Cardiac muscle cell (in vitro differentiated cells and primary cell): Measurements from ENCODE around the gene MCTP2. TPM values are rescaled to one million over a fixed set of nuclear protein-coding genes. Genes with fewer than 3 reads are reported as not detected.

Source experiments
- DNase-seq, 2 donors: peaks; one replicate each; pipeline versions ENCODE4 v3.0.0 to v3.0.0-alpha.2; 2010 to 2017; ENCODE audit warnings: low read depth in 1 of 2, low spot score in 1 of 2
- H3K27ac ChIP-seq: fragments of 200-600 bp; sonication (generic); 2 replicates; pipeline ENCODE4 v1.5.1; 2016
- H3K27me3 ChIP-seq: fragments of 200-600 bp; sonication (generic); 2 replicates; pipeline ENCODE4 v1.6.0; 2016; ENCODE audit warnings: control low read depth
- H3K36me3 ChIP-seq: fragments of 200-600 bp; sonication (generic); 2 replicates; pipeline ENCODE4 v1.5.1; 2016; ENCODE audit warnings: control low read depth
- H3K4me1 ChIP-seq: fragments of 200-600 bp; sonication (generic); 2 replicates; pipeline ENCODE4 v1.8.1; 2017; ENCODE audit warnings: low read depth, mild to moderate bottlenecking, mixed run types
- H3K4me3 ChIP-seq: fragments of 200-600 bp; sonication (generic); 2 replicates; pipeline ENCODE4 v1.5.1; 2016; ENCODE audit warnings: mild to moderate bottlenecking
- H3K9me3 ChIP-seq: fragments of 200-600 bp; sonication (generic); 2 replicates; pipeline ENCODE4 v1.5.1; 2017; ENCODE audit warnings: low read depth, mild to moderate bottlenecking, control low read depth
- polyA plus RNA-seq: library from polyadenylated mRNA; unstranded; fragments of >200 nt; fragmentation: Nextera tagmentation; extraction: Ambion mirVana; gene quantifications from 2 replicates; pipeline ENCODE4 v1.2.1, GENCODE V29; 2016
- total RNA-seq: library from RNA; depleted of rRNA; stranded (reverse); fragments of >200 nt; gene quantifications from 2 replicates; pipeline ENCODE4 v1.2.3, GENCODE V29; 2016
- TF ChIP-seq, protein P1 (sequence below): IDR thresholded peaks from 2 replicates; pipeline ENCODE4 v1.5.1; 2012; ENCODE audit warnings: low read depth, mild to moderate bottlenecking, low read length

MCTP2 gene
- total and polyA plus RNA-seq, 2 experiments from 2014 or later: 0.34 to 0.83 TPM

DNA sequence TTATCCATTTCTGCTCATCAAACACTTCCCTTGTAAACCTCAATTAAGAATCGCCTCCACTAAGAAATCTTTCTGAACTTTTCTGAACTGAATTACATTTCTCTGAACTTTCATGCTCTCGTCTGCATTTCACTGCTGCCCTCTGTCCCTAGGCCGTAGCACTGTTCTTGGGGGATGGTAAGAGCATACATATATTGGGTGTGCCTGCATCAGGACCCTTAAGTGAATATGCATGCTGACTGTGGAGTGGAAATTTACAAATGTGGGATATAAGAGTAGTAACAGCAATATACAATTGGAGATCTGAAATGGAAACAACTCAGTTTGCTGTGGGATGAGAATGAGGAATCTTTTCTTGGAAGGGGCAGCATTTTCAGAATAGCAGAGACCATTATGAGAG is 148.6 kb downstream of the MCTP2 start:
- no peak overlapping the region for H3K4me3 ChIP-seq
- H3K27me3 ChIP-seq: no peaks in the 10 kb centered on the region
- no peaks in the 10 kb centered on the region for H3K9me3 ChIP-seq
- H3K27ac ChIP-seq: no peak overlapping the region
- no peaks in the 10 kb centered on the region for H3K36me3 ChIP-seq
- H3K4me1 ChIP-seq: no peaks in the 10 kb centered on the region
- TF ChIP-seq, protein P1, sequence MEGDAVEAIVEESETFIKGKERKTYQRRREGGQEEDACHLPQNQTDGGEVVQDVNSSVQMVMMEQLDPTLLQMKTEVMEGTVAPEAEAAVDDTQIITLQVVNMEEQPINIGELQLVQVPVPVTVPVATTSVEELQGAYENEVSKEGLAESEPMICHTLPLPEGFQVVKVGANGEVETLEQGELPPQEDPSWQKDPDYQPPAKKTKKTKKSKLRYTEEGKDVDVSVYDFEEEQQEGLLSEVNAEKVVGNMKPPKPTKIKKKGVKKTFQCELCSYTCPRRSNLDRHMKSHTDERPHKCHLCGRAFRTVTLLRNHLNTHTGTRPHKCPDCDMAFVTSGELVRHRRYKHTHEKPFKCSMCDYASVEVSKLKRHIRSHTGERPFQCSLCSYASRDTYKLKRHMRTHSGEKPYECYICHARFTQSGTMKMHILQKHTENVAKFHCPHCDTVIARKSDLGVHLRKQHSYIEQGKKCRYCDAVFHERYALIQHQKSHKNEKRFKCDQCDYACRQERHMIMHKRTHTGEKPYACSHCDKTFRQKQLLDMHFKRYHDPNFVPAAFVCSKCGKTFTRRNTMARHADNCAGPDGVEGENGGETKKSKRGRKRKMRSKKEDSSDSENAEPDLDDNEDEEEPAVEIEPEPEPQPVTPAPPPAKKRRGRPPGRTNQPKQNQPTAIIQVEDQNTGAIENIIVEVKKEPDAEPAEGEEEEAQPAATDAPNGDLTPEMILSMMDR: no peak
- DNase-seq: no peak

DNA sequence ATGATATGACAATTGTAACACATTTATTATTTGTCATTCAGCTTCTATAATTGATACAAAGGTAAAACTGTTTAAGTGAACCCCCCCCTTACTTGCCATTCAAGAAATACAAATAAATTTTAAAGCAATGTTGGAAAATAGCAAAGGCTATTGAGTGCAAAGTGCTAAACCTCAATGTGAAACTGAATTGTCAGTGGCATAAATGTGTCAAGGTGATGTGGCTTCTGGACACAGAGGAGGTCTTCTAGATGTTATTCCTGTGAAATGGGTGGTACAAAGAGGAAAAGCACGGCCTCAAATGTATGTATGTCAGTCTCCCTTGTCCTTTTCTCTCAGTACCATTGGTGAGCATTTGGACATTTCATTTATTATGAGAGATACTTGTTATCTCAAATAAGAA is 149.4 kb downstream of the MCTP2 start:
- H3K4me3 ChIP-seq: no peak overlapping the region
- no peaks in the 10 kb centered on the region for H3K27me3 ChIP-seq
- no peak for DNase-seq
- no peak overlapping the region for H3K27ac ChIP-seq
- H3K9me3 ChIP-seq: no peaks in the 10 kb centered on the region
- TF ChIP-seq, protein P1: no peak
- no peaks in the 10 kb centered on the region for H3K36me3 ChIP-seq
- H3K4me1 ChIP-seq: no peaks in the 10 kb centered on the region

DNA sequence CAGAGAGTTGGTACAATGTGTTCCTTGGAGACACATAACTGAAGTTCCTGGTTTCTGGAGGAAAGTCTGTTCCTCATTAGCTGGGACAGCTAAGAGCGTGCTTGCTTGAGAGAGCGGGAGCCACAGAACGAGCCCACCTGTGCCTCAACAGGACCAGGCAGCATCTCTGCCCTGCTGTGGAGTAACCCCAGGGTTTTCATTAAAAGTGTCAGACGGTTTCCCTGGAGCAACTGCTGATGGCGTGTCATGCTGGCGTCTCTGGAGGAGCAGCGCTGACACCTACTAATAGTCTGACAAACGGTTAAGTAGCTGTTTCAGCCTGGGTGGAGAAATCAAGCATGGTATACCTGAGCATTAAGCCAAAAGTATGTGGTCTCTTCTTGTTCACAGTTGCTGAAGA is 150.0 kb downstream of the MCTP2 start:
- DNase-seq: no peak
- TF ChIP-seq, protein P1: no peak
- no peaks in the 10 kb centered on the region for H3K36me3 ChIP-seq

DNA sequence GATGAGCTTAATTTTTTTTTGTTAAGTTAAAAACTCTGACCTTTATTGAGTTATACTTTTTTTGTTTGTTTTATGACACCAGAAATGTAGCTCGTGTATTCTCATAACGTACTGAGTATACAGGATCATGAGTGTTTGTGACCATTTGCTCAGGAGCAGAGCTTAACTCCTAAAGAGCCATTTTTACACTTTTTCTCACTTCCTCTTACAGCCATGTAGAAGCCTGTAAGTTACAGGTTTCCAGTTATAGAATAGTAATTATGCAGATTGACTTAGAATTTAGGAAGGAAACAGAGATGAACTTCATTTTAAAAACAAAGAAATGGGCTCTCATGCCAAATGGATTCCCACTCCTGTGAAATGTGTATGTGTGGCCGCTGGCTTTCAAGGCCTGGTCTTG is 151.7 kb downstream of the MCTP2 start:
- H3K27ac ChIP-seq: no peak overlapping the region
- H3K4me3 ChIP-seq: no peak overlapping the region
- no peaks in the 10 kb centered on the region for H3K27me3 ChIP-seq
- no peaks in the 10 kb centered on the region for H3K4me1 ChIP-seq
- no peaks in the 10 kb centered on the region for H3K36me3 ChIP-seq
- DNase-seq: no peak
- TF ChIP-seq, protein P1: no peak
- no peaks in the 10 kb centered on the region for H3K9me3 ChIP-seq

More for the DNA sequence above, 150.0 kb downstream of the MCTP2 start:
- no peak overlapping the region for H3K4me3 ChIP-seq
- H3K4me1 ChIP-seq: no peaks in the 10 kb centered on the region
- H3K9me3 ChIP-seq: no peaks in the 10 kb centered on the region
- H3K27ac ChIP-seq: no peak overlapping the region
- H3K27me3 ChIP-seq: no peaks in the 10 kb centered on the region

DNA sequence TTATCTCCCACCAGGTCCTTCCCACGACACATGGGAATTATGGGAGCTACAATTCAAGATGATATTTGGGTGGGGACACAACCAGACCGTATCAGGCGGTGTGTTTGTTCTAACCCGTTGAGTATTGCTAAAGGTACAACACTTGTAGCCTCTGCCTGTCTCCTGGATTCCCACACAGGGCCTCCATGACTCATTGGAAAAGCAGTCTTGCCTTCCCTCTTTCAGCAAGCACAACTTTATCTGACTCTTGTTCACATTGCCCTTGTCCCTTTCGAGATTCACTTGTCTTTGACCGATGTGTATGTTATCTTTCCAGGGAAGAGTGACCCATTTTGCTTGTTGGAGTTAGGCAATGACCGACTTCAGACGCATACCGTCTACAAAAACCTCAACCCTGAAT is 152.3 kb downstream of the MCTP2 start:
- DNase-seq: no peak
- H3K9me3 ChIP-seq: no peaks in the 10 kb centered on the region
- TF ChIP-seq, protein P1: no peak
- H3K4me1 ChIP-seq: no peaks in the 10 kb centered on the region
- H3K4me3 ChIP-seq: no peak overlapping the region
- H3K36me3 ChIP-seq: no peaks in the 10 kb centered on the region
- H3K27ac ChIP-seq: no peak overlapping the region
- no peaks in the 10 kb centered on the region for H3K27me3 ChIP-seq

DNA sequence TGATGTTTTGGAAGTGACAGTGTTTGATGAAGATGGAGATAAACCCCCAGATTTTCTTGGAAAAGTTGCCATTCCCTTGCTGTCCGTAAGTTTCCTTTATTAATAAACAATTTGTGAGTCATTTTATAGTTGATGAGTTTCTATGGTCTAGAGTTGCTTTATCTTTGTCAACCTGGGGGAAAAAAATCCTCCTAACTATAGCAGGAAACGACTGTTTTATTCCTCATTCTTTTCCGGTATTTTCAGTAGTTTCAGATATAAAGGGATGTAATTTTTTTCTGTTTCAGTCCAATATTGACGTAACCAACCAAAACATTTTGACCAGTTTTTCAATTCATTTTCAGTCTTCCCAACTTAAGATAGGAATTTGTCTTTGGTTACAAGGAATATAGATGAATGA is 154.1 kb downstream of the MCTP2 start:
- Histone ChIP-seq H3K27me3 (no peaks in the 10 kb centered on the region), H3K4me1 (no peaks in the 10 kb centered on the region), H3K27ac (no peak overlapping the region), H3K4me3 (no peak overlapping the region), H3K36me3 (no peaks in the 10 kb centered on the region), H3K9me3 (no peaks in the 10 kb centered on the region)
- DNase-seq: no peak
- TF ChIP-seq, protein P1: no peak
